ENCODE data around the gene CSK. TPM values are rescaled to one million over a fixed set of nuclear protein-coding genes. Genes with fewer than 3 reads are reported as not detected.

Gene CSK
- total RNA-seq, 2 donors from 2014 or later: 64.3 to 68.5 TPM

DNA sequence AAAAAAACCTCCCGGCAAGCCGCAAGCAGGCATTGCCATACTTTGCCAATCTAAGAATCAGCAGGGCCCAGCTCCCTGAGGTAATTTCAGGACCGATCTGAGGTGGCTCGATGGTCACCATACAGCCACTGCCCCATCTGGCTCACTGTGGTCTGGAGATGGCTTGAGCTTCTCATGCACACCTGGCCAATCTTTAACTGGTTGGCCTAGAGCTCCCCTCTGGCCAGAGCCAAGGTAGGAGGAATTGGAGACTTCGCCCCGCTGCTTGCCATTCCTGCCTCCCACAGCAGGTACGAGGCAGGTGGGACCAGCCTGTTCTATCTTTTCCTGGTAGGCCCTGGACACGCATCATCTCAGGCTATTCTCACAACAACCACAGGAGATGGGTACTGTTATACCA, 23.1 kb upstream of the CSK start:
- H3K36me3 Mint-ChIP-seq (ENCODE audit: low read depth): no peaks in the 10 kb centered on the region
- no peak overlapping the region for H3K4me3 Mint-ChIP-seq
- 91% methylated on average over 6 to 8 of the region's 8 CpGs for WGBS, 2 experiments (ENCODE audit: insufficient coverage in 1 of 2, insufficient read length in 1 of 2)

GRCh38 chr15:74762791-74763150, 19.1 kb upstream of the CSK start:
- DNase-seq: peak; percentile 55

More for the DNA sequence above, 23.1 kb upstream of the CSK start:
- Mint-ChIP-seq H3K4me1 (peaks cover 15% of the 10 kb centered on the region), H3K27me3 (ENCODE audit: insufficient read depth) (peaks cover 7% of the 10 kb centered on the region), H3K27ac (no peak overlapping the region), H3K9me3 (no peaks in the 10 kb centered on the region)
- no peak overlapping the region for H3K4me3 ChIP-seq (ENCODE audit: low read length)
- H3K9ac ChIP-seq (ENCODE audit: extremely low read depth, low read length, poor library complexity, severe bottlenecking): no peak overlapping the region
- peak; percentile 41 for DNase-seq
- TF ChIP-seq, protein P1, sequence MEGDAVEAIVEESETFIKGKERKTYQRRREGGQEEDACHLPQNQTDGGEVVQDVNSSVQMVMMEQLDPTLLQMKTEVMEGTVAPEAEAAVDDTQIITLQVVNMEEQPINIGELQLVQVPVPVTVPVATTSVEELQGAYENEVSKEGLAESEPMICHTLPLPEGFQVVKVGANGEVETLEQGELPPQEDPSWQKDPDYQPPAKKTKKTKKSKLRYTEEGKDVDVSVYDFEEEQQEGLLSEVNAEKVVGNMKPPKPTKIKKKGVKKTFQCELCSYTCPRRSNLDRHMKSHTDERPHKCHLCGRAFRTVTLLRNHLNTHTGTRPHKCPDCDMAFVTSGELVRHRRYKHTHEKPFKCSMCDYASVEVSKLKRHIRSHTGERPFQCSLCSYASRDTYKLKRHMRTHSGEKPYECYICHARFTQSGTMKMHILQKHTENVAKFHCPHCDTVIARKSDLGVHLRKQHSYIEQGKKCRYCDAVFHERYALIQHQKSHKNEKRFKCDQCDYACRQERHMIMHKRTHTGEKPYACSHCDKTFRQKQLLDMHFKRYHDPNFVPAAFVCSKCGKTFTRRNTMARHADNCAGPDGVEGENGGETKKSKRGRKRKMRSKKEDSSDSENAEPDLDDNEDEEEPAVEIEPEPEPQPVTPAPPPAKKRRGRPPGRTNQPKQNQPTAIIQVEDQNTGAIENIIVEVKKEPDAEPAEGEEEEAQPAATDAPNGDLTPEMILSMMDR (conservative IDR thresholded peaks at IDR 0.05): no peak
- no peaks in the 10 kb centered on the region for H3K27me3 ChIP-seq (ENCODE audit: control insufficient read depth, insufficient read depth, low read length, poor library complexity, severe bottlenecking)
- H3K36me3 ChIP-seq (ENCODE audit: control insufficient read depth, insufficient read depth, low read length): no peaks in the 10 kb centered on the region
- no peaks in the 10 kb centered on the region for H3K4me1 ChIP-seq (ENCODE audit: control insufficient read depth, insufficient read depth, low read length)
- H3K27ac ChIP-seq (ENCODE audit: low read depth, low read length): no peak overlapping the region
- H3K9me3 ChIP-seq (ENCODE audit: control insufficient read depth, low read length): no peaks in the 10 kb centered on the region

DNA sequence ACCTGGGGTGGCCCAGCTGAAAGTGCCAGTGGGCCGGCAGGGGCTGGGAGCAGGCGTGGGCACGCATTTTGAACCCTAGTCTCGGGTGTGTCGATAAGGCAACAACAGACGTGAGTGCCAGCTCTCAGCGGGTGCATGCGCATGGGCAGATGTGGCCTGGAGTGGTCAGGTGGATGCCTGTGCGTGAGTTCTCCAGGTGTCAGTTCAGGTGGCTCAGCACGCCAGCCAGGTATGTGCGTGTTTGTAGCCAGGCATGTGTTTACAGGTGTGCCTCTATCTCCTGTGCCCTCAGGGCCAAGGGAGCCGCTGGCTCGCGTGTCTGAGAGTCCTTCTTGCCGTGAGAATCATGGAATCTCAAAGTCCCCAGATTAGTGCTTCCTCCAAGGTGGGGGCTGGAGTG, 18.5 kb upstream of the CSK start:
- Histone ChIP-seq H3K36me3 (ENCODE audit: control insufficient read depth, insufficient read depth, low read length) (no peaks in the 10 kb centered on the region), H3K9me3 (ENCODE audit: control insufficient read depth, low read length) (no peaks in the 10 kb centered on the region), H3K4me3 (ENCODE audit: low read length) (no peak overlapping the region), H3K27me3 (ENCODE audit: control insufficient read depth, insufficient read depth, low read length, poor library complexity, severe bottlenecking) (no peaks in the 10 kb centered on the region), H3K9ac (ENCODE audit: extremely low read depth, low read length, poor library complexity, severe bottlenecking) (no peak overlapping the region), H3K4me1 (ENCODE audit: control insufficient read depth, insufficient read depth, low read length) (no peaks in the 10 kb centered on the region), H3K27ac (ENCODE audit: low read depth, low read length) (no peak overlapping the region)
- TF ChIP-seq, protein P1 (conservative IDR thresholded peaks at IDR 0.05): no peak
- Mint-ChIP-seq H3K9me3 (no peaks in the 10 kb centered on the region), H3K36me3 (ENCODE audit: low read depth) (no peaks in the 10 kb centered on the region), H3K27me3 (ENCODE audit: insufficient read depth) (peaks cover 6% of the 10 kb centered on the region), H3K27ac (no peak overlapping the region), H3K4me3 (no peak overlapping the region), H3K4me1 (peaks cover 15% of the 10 kb centered on the region)
- WGBS, 2 experiments (ENCODE audit: insufficient coverage in 1 of 2, insufficient read length in 1 of 2): 89 to 91% methylated on average over 8 to 15 of the region's 15 CpGs
- peak; percentile 50 for DNase-seq

More at GRCh38 chr15:74762791-74763150, 19.1 kb upstream of the CSK start:
- Histone ChIP-seq H3K36me3 (ENCODE audit: control insufficient read depth, insufficient read depth, low read length) (no peaks in the 10 kb centered on the region), H3K4me1 (ENCODE audit: control insufficient read depth, insufficient read depth, low read length) (no peaks in the 10 kb centered on the region), H3K27ac (ENCODE audit: low read depth, low read length) (no peak overlapping the region), H3K4me3 (ENCODE audit: low read length) (no peak overlapping the region), H3K9me3 (ENCODE audit: control insufficient read depth, low read length) (no peaks in the 10 kb centered on the region), H3K27me3 (ENCODE audit: control insufficient read depth, insufficient read depth, low read length, poor library complexity, severe bottlenecking) (no peaks in the 10 kb centered on the region), H3K9ac (ENCODE audit: extremely low read depth, low read length, poor library complexity, severe bottlenecking) (no peak overlapping the region)
- Mint-ChIP-seq H3K4me1 (peaks cover 15% of the 10 kb centered on the region), H3K9me3 (no peaks in the 10 kb centered on the region), H3K27ac (peak overlapping the region; percentile 8), H3K36me3 (ENCODE audit: low read depth) (no peaks in the 10 kb centered on the region), H3K27me3 (ENCODE audit: insufficient read depth) (peaks cover 6% of the 10 kb centered on the region), H3K4me3 (no peak overlapping the region)
- TF ChIP-seq, protein P1 (conservative IDR thresholded peaks at IDR 0.05): no peak
- 80 to 85% methylated on average over 1 to 6 of the region's 6 CpGs for WGBS, 2 experiments (ENCODE audit: insufficient coverage in 1 of 2, insufficient read length in 1 of 2)

Measured in endodermal cell (in vitro differentiated cells).